ENCODE results near the gene IGSF9B.

IGSF9B gene

DNA sequence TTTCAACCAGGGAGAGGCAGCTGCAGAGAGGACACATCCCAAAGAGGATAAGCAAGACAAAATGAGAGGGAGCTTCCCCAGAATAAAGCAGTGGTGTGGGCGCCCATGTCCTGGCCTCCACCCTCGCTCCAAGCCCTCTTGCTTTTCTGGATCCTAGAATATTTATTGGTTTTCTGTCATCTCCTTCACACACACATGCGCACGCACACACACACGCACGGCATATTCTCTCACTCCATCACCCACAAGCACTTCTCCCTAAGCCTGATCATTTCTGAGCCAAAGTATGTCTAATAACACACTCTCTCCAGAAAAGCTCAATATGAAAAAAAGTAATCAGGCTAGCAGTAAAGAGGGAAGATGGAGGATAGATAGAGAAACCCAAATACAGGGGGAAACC, 7.6 kb downstream of the IGSF9B start:
- no peaks in the 10 kb centered on the region for H3K36me3 ChIP-seq (ENCODE audit: control insufficient read depth, insufficient read depth, low read length)
- no peak for DNase-seq (ENCODE audit: extremely low read depth, insufficient read length)
- H3K27me3 ChIP-seq (replicated peaks; ENCODE audit: control insufficient read depth, insufficient read depth, low read length) = peaks cover 2% of the 10 kb centered on the region; the same call in 1 of the 2 replicates
- no peak overlapping the region for H3K4me3 ChIP-seq (replicated peaks; ENCODE audit: low read depth, low read length)
- TF ChIP-seq, protein P1, sequence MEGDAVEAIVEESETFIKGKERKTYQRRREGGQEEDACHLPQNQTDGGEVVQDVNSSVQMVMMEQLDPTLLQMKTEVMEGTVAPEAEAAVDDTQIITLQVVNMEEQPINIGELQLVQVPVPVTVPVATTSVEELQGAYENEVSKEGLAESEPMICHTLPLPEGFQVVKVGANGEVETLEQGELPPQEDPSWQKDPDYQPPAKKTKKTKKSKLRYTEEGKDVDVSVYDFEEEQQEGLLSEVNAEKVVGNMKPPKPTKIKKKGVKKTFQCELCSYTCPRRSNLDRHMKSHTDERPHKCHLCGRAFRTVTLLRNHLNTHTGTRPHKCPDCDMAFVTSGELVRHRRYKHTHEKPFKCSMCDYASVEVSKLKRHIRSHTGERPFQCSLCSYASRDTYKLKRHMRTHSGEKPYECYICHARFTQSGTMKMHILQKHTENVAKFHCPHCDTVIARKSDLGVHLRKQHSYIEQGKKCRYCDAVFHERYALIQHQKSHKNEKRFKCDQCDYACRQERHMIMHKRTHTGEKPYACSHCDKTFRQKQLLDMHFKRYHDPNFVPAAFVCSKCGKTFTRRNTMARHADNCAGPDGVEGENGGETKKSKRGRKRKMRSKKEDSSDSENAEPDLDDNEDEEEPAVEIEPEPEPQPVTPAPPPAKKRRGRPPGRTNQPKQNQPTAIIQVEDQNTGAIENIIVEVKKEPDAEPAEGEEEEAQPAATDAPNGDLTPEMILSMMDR (IDR thresholded peaks at IDR 0.05; ENCODE audit: insufficient read depth, low read length, poor library complexity, severe bottlenecking) = no peak

DNA sequence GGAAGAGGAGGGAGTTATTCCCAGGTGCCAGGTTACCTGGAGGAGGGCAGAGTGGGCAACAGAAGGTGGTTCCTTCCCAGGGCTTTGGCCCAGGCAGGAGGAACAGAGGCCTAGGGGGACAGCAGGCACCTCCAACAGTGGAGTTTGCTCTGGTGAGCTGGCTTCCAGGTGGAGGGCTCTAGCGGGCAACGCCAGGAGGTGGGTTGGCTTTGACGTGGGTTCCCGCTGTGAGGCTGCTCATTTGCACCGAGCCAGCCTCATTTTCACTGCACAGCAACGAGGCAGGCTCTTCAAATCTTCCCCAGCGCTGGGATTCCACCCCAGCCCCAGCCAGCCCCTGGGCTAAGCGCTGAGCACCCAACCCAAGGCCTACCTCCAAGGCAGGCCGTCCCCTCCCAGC, 8.1 kb downstream of the IGSF9B start:
- no peak overlapping the region for H3K4me3 ChIP-seq (replicated peaks; ENCODE audit: low read depth, low read length)
- peaks cover 2% of the 10 kb centered on the region; the same call in 1 of the 2 replicates for H3K27me3 ChIP-seq (replicated peaks; ENCODE audit: control insufficient read depth, insufficient read depth, low read length)
- TF ChIP-seq, protein P1 (IDR thresholded peaks at IDR 0.05; ENCODE audit: insufficient read depth, low read length, poor library complexity, severe bottlenecking) = no peak
- DNase-seq (ENCODE audit: extremely low read depth, insufficient read length) = no peak
- no peaks in the 10 kb centered on the region for H3K36me3 ChIP-seq (ENCODE audit: control insufficient read depth, insufficient read depth, low read length)

DNA sequence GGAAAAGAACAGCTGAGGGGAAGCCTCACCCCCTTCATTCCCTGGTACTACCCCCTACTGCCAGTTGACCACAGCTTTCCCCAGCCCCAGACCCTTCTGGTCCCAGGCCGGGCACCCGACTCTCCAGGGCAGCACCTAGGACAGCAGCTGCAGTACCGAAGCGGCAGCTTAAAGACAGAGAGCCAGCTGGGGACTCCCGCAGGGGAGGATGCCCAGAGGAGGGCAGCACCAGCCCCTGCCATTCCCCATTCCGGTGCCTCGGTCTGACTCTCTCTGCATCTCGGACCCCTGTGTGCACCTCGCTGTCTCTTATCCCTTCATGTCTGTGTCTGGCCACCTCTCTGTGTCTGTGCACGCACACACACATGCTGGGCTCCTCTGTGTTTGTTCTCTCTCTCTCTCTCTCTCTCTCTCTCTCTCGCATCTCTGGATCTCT, 9.4 kb downstream of the IGSF9B start:
- TF ChIP-seq, protein P1 (IDR thresholded peaks at IDR 0.05; ENCODE audit: insufficient read depth, low read length, poor library complexity, severe bottlenecking) = peak; percentile 44
- Histone ChIP-seq H3K36me3 (ENCODE audit: control insufficient read depth, insufficient read depth, low read length) (no peaks in the 10 kb centered on the region), H3K4me3 (replicated peaks; ENCODE audit: low read depth, low read length) (no peak overlapping the region), H3K27me3 (replicated peaks; ENCODE audit: control insufficient read depth, insufficient read depth, low read length) (peaks cover 2% of the 10 kb centered on the region)
- DNase-seq (ENCODE audit: extremely low read depth, insufficient read length) = peak; percentile 45

- Histone ChIP-seq H3K36me3 (ENCODE audit: control insufficient read depth, insufficient read depth, low read length) (no peaks in the 10 kb centered on the region), H3K4me3 (replicated peaks; ENCODE audit: low read depth, low read length) (no peak overlapping the region), H3K27me3 (replicated peaks; ENCODE audit: control insufficient read depth, insufficient read depth, low read length) (peaks cover 2% of the 10 kb centered on the region)
- DNase-seq (ENCODE audit: extremely low read depth, insufficient read length) = no peak
- TF ChIP-seq, protein P1 (IDR thresholded peaks at IDR 0.05; ENCODE audit: insufficient read depth, low read length, poor library complexity, severe bottlenecking) = no peak
Measured at GRCh38 chr11:133946541-133947318, 10.0 kb downstream of the IGSF9B start.

GRCh38 chr11:133946051-133946450, 10.7 kb downstream of the IGSF9B start:
- peaks cover 2% of the 10 kb centered on the region for H3K27me3 ChIP-seq (replicated peaks; ENCODE audit: control insufficient read depth, insufficient read depth, low read length)
- no peaks in the 10 kb centered on the region for H3K36me3 ChIP-seq (ENCODE audit: control insufficient read depth, insufficient read depth, low read length)
- TF ChIP-seq, protein P1 (IDR thresholded peaks at IDR 0.05; ENCODE audit: insufficient read depth, low read length, poor library complexity, severe bottlenecking) = no peak
- DNase-seq (ENCODE audit: extremely low read depth, insufficient read length) = no peak
- no peak overlapping the region for H3K4me3 ChIP-seq (replicated peaks; ENCODE audit: low read depth, low read length)
